ENCODE results near the gene TSEN2.
"Not testable (repeated sequence)": the region's sequence is repeated elsewhere in the genome, so short reads cannot be mapped to it uniquely, and the experiment has no call there.

The TSEN2 gene

GRCh38 chr3:12507591-12508281 lies 23.5 kb downstream of the TSEN2 start:
- DNase-seq, result no peak

GRCh38 chr3:12508291-12508700 lies 24.0 kb downstream of the TSEN2 start:
- no peak for DNase-seq

- no peak for DNase-seq
Measured at GRCh38 chr3:12509466-12509865, 25.2 kb downstream of the TSEN2 start.

GRCh38 chr3:12512534-12513118 lies 28.3 kb downstream of the TSEN2 start:
- no peak for DNase-seq

GRCh38 chr3:12513694-12514446 lies 29.6 kb downstream of the TSEN2 start:
- DNase-seq, result no peak

- DNase-seq, result no peak
Measured at GRCh38 chr3:12515631-12516030, 31.4 kb downstream of the TSEN2 start.

GRCh38 chr3:12516873-12517272 lies 32.6 kb downstream of the TSEN2 start:
- no peak for DNase-seq

GRCh38 chr3:12518261-12519028 lies 34.2 kb downstream of the TSEN2 start:
- no peak for DNase-seq

GRCh38 chr3:12521010-12521409 lies 36.7 kb downstream of the TSEN2 start:
- DNase-seq, result no peak

- no peak for DNase-seq
Measured at GRCh38 chr3:12522721-12523120, 38.4 kb downstream of the TSEN2 start.

GRCh38 chr3:12527757-12528143 lies 43.5 kb downstream of the TSEN2 start:
- DNase-seq, result no peak

- DNase-seq, result no peak
Measured at GRCh38 chr3:12532182-12532581, 47.9 kb downstream of the TSEN2 start.

- no peak for DNase-seq
Measured at GRCh38 chr3:12536423-12536822, 52.1 kb downstream of the TSEN2 start.

GRCh38 chr3:12541625-12542024 lies 57.3 kb downstream of the TSEN2 start:
- DNase-seq, result no peak

- DNase-seq, result not testable (repeated sequence)
Measured at GRCh38 chr3:12543497-12543896, 59.2 kb downstream of the TSEN2 start.

GRCh38 chr3:12544652-12545472 lies 60.6 kb downstream of the TSEN2 start:
- no peak for DNase-seq

- DNase-seq, result no peak
Measured at GRCh38 chr3:12545473-12545791, 61.2 kb downstream of the TSEN2 start, which contains the start of gene MKRN2OS. TSS of gene MKRN2OS (minus strand) at chr3:12545499. CDS start at chr3:12545464, 35 bp downstream.

GRCh38 chr3:12549971-12550760 lies 65.9 kb downstream of the TSEN2 start:
- DNase-seq, result no peak

- peak; percentile 72 for DNase-seq
Measured at GRCh38 chr3:12553921-12554391, 69.7 kb downstream of the TSEN2 start.

- no peak for DNase-seq
Measured at GRCh38 chr3:12556314-12556689, 72.0 kb downstream of the TSEN2 start.

- DNase-seq, result peak; percentile 84
Measured at GRCh38 chr3:12556690-12557472, 72.6 kb downstream of the TSEN2 start, which contains the start of gene MKRN2. TSS of gene MKRN2 (plus strand) at chr3:12557087. CDS start at chr3:12557151, 64 bp downstream.

Measured in hematopoietic multipotent progenitor cell treated with erythropoietin and hydrocortisone succinate and interleukin-3 and kit ligand, for 8 days (in vitro differentiated cells).